Naive thymus-derived CD4-positive, alpha-beta T cell (primary cell): Measurements from ENCODE around the gene SMIM23. TPM values are rescaled to one million over a fixed set of nuclear protein-coding genes. Genes with fewer than 3 reads are reported as not detected.

ENCODE experiments used
- ATAC-seq: fragments of 150-1000 bp; cut with Tn5 transposase; 2 replicates; pipeline ENCODE4 v1.10.0; 2021; ENCODE audit warnings: mild to moderate bottlenecking, moderate library complexity
- CTCF ChIA-PET: fragments of 350-600 bp; sonication (Branson Sonifier 250); formaldehyde crosslinking; loops from one replicate; lab custom pipeline; 2021; ENCODE audit warnings: antibody characterized with exemption; lab: Charles Lee
- POLR2A ChIA-PET: fragments of 350-600 bp; sonication (Branson Sonifier 250); formaldehyde crosslinking; loops from one replicate; lab custom pipeline; 2021; ENCODE audit warnings: antibody characterized with exemption, inconsistent platforms; lab: Charles Lee
- DNase-seq, 9 donors: peaks; one replicate each; pipeline versions ENCODE4 v3.0.0 to v3.0.0-alpha.2; 2020 to 2022; ENCODE audit warnings: mixed read lengths in 1 of 9
- H3K27ac ChIP-seq: one replicate; pipeline ENCODE4 v1.7.0; 2013; ENCODE audit warnings: mild to moderate bottlenecking, low read depth, low read length, moderate library complexity
- H3K27me3 ChIP-seq, 2 donors: one replicate each; pipeline ENCODE4 v1.7.0; 2013; ENCODE audit warnings: low read length in 2 of 2, mild to moderate bottlenecking in 2 of 2, moderate library complexity in 2 of 2; ENCODE audit not compliant: control insufficient read depth in 2 of 2, insufficient read depth in 2 of 2
- H3K36me3 ChIP-seq, 3 experiments: 1 replicate in 2 of 3; 2 replicates in 1 of 3; pipeline ENCODE4 v1.7.0; 2013; ENCODE audit warnings: low read length in 3 of 3, mild to moderate bottlenecking in 3 of 3, moderate library complexity in 1 of 3; ENCODE audit not compliant: insufficient read depth in 3 of 3, control insufficient read depth in 2 of 3
- H3K4me1 ChIP-seq, 2 donors: one replicate each; pipeline ENCODE4 v1.7.0; 2013; ENCODE audit warnings: low read length in 2 of 2, mild to moderate bottlenecking in 2 of 2, moderate library complexity in 1 of 2; ENCODE audit not compliant: control insufficient read depth in 2 of 2, insufficient read depth in 2 of 2
- H3K4me3 ChIP-seq: 2 replicates; pipeline ENCODE4 v1.7.0; 2013; ENCODE audit warnings: mild to moderate bottlenecking, low read length
- H3K9me3 ChIP-seq, 3 experiments: 1 replicate in 2 of 3; 2 replicates in 1 of 3; pipeline ENCODE4 v1.7.0; 2013; ENCODE audit warnings: low read length in 3 of 3; ENCODE audit not compliant: control insufficient read depth in 2 of 3
- H3K27ac Mint-ChIP-seq, 9 donors: one replicate each; pipeline ENCODE4 v1.8.0; 2020 to 2022; ENCODE audit warnings: mixed read lengths in 9 of 9, mild to moderate bottlenecking in 8 of 9, moderate library complexity in 5 of 9, inconsistent platforms in 2 of 9
- H3K27me3 Mint-ChIP-seq, 5 donors: one replicate each; pipeline ENCODE4 v1.8.0; 2021 to 2022; ENCODE audit warnings: mixed read lengths in 5 of 5, mild to moderate bottlenecking in 1 of 5
- H3K36me3 Mint-ChIP-seq, 5 donors: one replicate each; pipeline ENCODE4 v1.8.0; 2020 to 2022; ENCODE audit warnings: mixed read lengths in 5 of 5, mild to moderate bottlenecking in 3 of 5, inconsistent platforms in 1 of 5
- H3K4me1 Mint-ChIP-seq, 7 donors: one replicate each; pipeline ENCODE4 v1.8.0; 2020 to 2022; ENCODE audit warnings: mixed read lengths in 7 of 7, mild to moderate bottlenecking in 3 of 7, inconsistent platforms in 1 of 7
- H3K4me3 Mint-ChIP-seq, 10 donors: one replicate each; pipeline ENCODE4 v1.8.0; 2020 to 2022; ENCODE audit warnings: mild to moderate bottlenecking in 10 of 10, mixed read lengths in 10 of 10, moderate library complexity in 6 of 10, inconsistent platforms in 2 of 10
- H3K9me3 Mint-ChIP-seq, 11 donors: one replicate each; pipeline ENCODE4 v1.8.0; 2020 to 2022; ENCODE audit warnings: mixed read lengths in 11 of 11, mild to moderate bottlenecking in 4 of 11, inconsistent platforms in 1 of 11, moderate library complexity in 1 of 11
- intact Hi-C, 2 donors: fragments of 100-400 bp; cut with micrococcal nuclease; formaldehyde crosslinking; loops; one replicate each; pipeline ENCODE4 v1.15.1; 2023
- polyA plus RNA-seq, 2 donors: library from polyadenylated mRNA; unstranded; fragments of 300-500 nt; fragmentation: Illumina TruSeq; gene quantifications; one replicate each; pipeline ENCODE4 v1.2.3, GENCODE V29; 2021
- total RNA-seq, 6 experiments: library from RNA in 5 of 6; stranded (reverse) in 5 of 6; gene quantifications; 1 replicate in 5 of 6; 2 replicates in 1 of 6; pipeline ENCODE4 v1.2.3 and lab custom pipeline; 2021 to 2026

The SMIM23 gene
- total and polyA plus RNA-seq, 7 experiments from 2014 or later = not detected

DNA sequence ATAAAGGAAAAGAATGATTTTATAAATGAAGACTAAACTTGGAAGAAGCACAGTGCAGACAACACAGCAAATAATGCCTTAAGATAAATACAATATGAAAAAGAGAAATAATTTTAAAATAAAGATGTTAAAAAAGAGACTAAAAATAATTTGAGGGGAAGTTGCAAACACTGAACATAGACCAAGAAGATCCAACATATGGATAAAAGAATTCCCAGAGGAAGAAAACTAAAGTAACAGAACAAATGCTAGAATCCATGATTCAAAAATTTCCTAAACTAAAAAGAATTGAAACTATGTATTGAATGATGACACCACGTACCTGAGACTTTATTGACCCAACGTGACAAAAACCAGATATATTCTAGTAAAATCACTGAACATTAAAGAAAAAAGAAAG is 18.7 kb upstream of the SMIM23 start:
- Mint-ChIP-seq H3K4me3 (no peak overlapping the region), H3K9me3 (peaks cover 0 to 24% (median 8%) of the 10 kb centered on the region in 11 donors), H3K4me1 (no peaks in the 10 kb centered on the region), H3K27me3 (peaks cover 7 to 45% (median 29%) of the 10 kb centered on the region in 5 donors), H3K27ac (no peak overlapping the region), H3K36me3 (peaks cover 0 to 4% (median 0%) of the 10 kb centered on the region in 5 donors)
- no peak for ATAC-seq
- CTCF ChIA-PET = no interaction called here
- Histone ChIP-seq H3K36me3 (no peaks in the 10 kb centered on the region), H3K9me3 (no peaks in the 10 kb centered on the region), H3K4me1 (no peaks in the 10 kb centered on the region), H3K4me3 (no peak overlapping the region), H3K27me3 (peaks cover 0 to 2% of the 10 kb centered on the region in 2 donors), H3K27ac (no peak overlapping the region)
- DNase-seq = no peak
- intact Hi-C loops = no loop called here
- POLR2A ChIA-PET = no interaction called here

- ATAC-seq (peak; percentile 58), DNase-seq (no peak)
- intact Hi-C loops = no loop called here
- no peaks in the 10 kb centered on the region for H3K9me3 ChIP-seq
- H3K4me3 ChIP-seq = no peak overlapping the region
- POLR2A ChIA-PET = no interaction called here
- no peaks in the 10 kb centered on the region for H3K36me3 ChIP-seq
- no peaks in the 10 kb centered on the region for H3K36me3 Mint-ChIP-seq
- peaks cover 5 to 33% (median 20%) of the 10 kb centered on the region in 5 donors for H3K27me3 Mint-ChIP-seq
- peaks cover 0 to 2% of the 10 kb centered on the region in 2 donors for H3K27me3 ChIP-seq
- no peaks in the 10 kb centered on the region for H3K4me1 Mint-ChIP-seq
- H3K9me3 Mint-ChIP-seq = peaks cover 0 to 24% (median 8%) of the 10 kb centered on the region in 11 donors
- H3K4me3 Mint-ChIP-seq = no peak overlapping the region
- CTCF ChIA-PET = no interaction called here
- H3K27ac ChIP-seq = no peak overlapping the region
- no peaks in the 10 kb centered on the region for H3K4me1 ChIP-seq
- no peak overlapping the region for H3K27ac Mint-ChIP-seq
These were observed 15.5 kb upstream of the SMIM23 start for GRCh38 chr5:171770153-171770552.

DNA sequence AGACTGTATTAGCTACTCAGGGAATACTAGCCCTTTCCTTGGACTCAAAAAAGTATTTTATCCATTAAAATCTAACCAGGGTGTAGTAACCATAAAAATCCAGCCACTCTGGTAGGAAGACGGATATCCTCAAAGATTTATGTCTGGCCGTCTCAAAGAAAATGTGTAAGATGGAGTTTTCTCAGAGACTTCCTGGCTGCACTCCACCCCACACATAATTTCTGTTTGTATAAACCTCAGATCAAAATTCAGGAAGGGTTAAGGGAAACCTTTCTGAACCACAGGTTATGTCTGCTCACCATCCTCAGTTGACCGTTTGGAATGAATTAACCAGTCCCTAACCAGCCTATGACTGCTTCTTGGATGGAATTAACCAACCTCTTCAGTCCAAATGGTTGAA is 13.8 kb upstream of the SMIM23 start:
- Histone ChIP-seq H3K27me3 (no peaks in the 10 kb centered on the region), H3K4me1 (no peaks in the 10 kb centered on the region), H3K27ac (no peak overlapping the region), H3K36me3 (no peaks in the 10 kb centered on the region), H3K9me3 (no peaks in the 10 kb centered on the region), H3K4me3 (no peak overlapping the region)
- no peaks in the 10 kb centered on the region for H3K36me3 Mint-ChIP-seq
- DNase-seq (no peak), ATAC-seq (no peak)
- intact Hi-C loops = no loop called here
- no peaks in the 10 kb centered on the region for H3K4me1 Mint-ChIP-seq
- H3K27me3 Mint-ChIP-seq = peaks cover 4 to 32% (median 18%) of the 10 kb centered on the region in 5 donors
- H3K4me3 Mint-ChIP-seq = no peak overlapping the region
- peaks cover 0 to 15% (median 5%) of the 10 kb centered on the region in 11 donors for H3K9me3 Mint-ChIP-seq
- ChIA-PET CTCF (no interaction called here), POLR2A (no interaction called here)
- H3K27ac Mint-ChIP-seq = no peak overlapping the region

DNA sequence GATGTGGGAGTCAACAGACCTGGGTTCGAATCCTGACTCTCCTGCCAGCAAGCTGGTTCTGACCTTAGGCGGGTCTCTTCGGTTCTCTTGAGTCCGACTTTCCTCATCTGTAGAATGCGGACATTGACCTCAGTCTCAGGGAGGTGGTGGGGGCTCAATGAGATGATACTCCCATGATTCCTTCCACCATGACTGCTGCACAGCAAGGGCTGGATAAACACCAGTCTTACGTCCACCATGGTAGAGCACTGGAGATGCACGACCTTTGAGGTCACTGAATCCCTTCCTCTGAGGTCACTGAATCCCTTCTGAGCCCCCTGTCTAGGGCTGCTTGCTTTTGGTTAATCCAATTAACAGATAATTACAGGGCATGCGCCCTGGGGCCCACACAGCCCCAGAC is 12.5 kb upstream of the SMIM23 start:
- no peak overlapping the region for H3K4me3 ChIP-seq
- CTCF ChIA-PET = no interaction called here
- POLR2A ChIA-PET = no interaction called here
- no peak overlapping the region for H3K4me3 Mint-ChIP-seq
- peaks cover 0 to 39% (median 15%) of the 10 kb centered on the region in 5 donors for H3K27me3 Mint-ChIP-seq
- H3K4me1 ChIP-seq = no peaks in the 10 kb centered on the region
- ATAC-seq (no peak), DNase-seq (no peak)
- H3K4me1 Mint-ChIP-seq = no peaks in the 10 kb centered on the region
- no peaks in the 10 kb centered on the region for H3K27me3 ChIP-seq
- no peak overlapping the region for H3K27ac Mint-ChIP-seq
- H3K36me3 Mint-ChIP-seq = no peaks in the 10 kb centered on the region
- H3K9me3 ChIP-seq = no peaks in the 10 kb centered on the region
- no peak overlapping the region for H3K27ac ChIP-seq
- peaks cover 0 to 5% (median 2%) of the 10 kb centered on the region in 11 donors for H3K9me3 Mint-ChIP-seq
- intact Hi-C loops = no loop called here
- no peaks in the 10 kb centered on the region for H3K36me3 ChIP-seq

DNA sequence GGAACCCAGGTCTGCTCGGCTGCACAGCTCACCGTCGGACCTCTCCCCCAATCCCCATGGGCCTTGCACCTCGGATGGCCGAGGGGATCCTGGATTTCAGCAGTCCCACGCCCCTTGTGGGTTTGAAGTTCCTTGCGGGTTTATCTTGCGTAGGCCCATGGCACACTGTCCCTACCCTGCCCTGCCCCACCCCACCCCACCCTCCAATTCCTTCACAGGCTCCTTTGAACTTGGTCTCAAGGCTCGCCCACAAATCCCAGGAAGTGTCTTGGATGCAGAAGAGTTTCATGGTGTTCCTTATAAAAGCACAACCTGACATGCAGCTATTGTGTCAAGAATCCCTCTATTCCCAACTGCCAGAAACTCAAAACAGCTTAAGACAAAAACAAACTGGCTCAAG is 11.2 kb upstream of the SMIM23 start:
- Mint-ChIP-seq H3K36me3 (no peaks in the 10 kb centered on the region), H3K4me1 (no peaks in the 10 kb centered on the region), H3K27ac (no peak overlapping the region), H3K4me3 (no peak overlapping the region), H3K9me3 (peaks cover 0 to 9% (median 2%) of the 10 kb centered on the region in 11 donors), H3K27me3 (peaks cover 0 to 31% (median 11%) of the 10 kb centered on the region in 5 donors)
- intact Hi-C loops = no loop called here
- ChIA-PET CTCF (no interaction called here), POLR2A (no interaction called here)
- Histone ChIP-seq H3K27ac (no peak overlapping the region), H3K36me3 (no peaks in the 10 kb centered on the region), H3K27me3 (no peaks in the 10 kb centered on the region), H3K4me3 (no peak overlapping the region), H3K4me1 (no peaks in the 10 kb centered on the region), H3K9me3 (no peaks in the 10 kb centered on the region)
- ATAC-seq (no peak), DNase-seq (no peak)

- H3K9me3 ChIP-seq = no peaks in the 10 kb centered on the region
- H3K4me3 ChIP-seq = no peak overlapping the region
- H3K36me3 ChIP-seq = no peaks in the 10 kb centered on the region
- no peaks in the 10 kb centered on the region for H3K4me1 ChIP-seq
- no peak overlapping the region for H3K27ac Mint-ChIP-seq
- H3K27me3 ChIP-seq = no peaks in the 10 kb centered on the region
- ATAC-seq (no peak), DNase-seq (no peak)
- H3K4me3 Mint-ChIP-seq = no peak overlapping the region
- H3K27ac ChIP-seq = no peak overlapping the region
- no peaks in the 10 kb centered on the region for H3K4me1 Mint-ChIP-seq
- peaks cover 0 to 26% (median 13%) of the 10 kb centered on the region in 5 donors for H3K27me3 Mint-ChIP-seq
- H3K36me3 Mint-ChIP-seq = no peaks in the 10 kb centered on the region
- ChIA-PET POLR2A (no interaction called here), CTCF (no interaction called here)
- intact Hi-C loops = no loop called here
- peaks cover 0 to 6% (median 0%) of the 10 kb centered on the region in 11 donors for H3K9me3 Mint-ChIP-seq
These were observed 9.4 kb upstream of the SMIM23 start for GRCh38 chr5:171776213-171776612.
